RWPE2 (cell line): Measurements from ENCODE around the gene THSD7A.

ENCODE experiments used
- ATAC-seq: fragments of 200-7000 bp; cut with Tn5 transposase; 3 replicates; pipeline ENCODE4 v1.9.1; 2021; ENCODE audit warnings: low read depth
- DNase-seq: peaks from one replicate; pipeline ENCODE4 v3.0.0-alpha.2; 2020; ENCODE audit warnings: low spot score
- H3K27ac ChIP-seq: fragments of 450-650 bp; 2 replicates; pipeline ENCODE4 v1.5.1; 2017; ENCODE audit warnings: mild to moderate bottlenecking; ENCODE audit not compliant: poor library complexity, severe bottlenecking
- H3K27me3 ChIP-seq: fragments of 250-450 bp; sonication (Bioruptor Pico); 2 replicates; pipeline ENCODE4 v1.5.1; 2021; ENCODE audit warnings: mild to moderate bottlenecking, moderate library complexity; ENCODE audit not compliant: insufficient read depth, poor library complexity, severe bottlenecking
- H3K36me3 ChIP-seq: fragments of 250-450 bp; sonication (Bioruptor Pico); 2 replicates; pipeline ENCODE4 v1.5.1; 2020; ENCODE audit warnings: low read depth, mild to moderate bottlenecking, moderate library complexity
- H3K4me1 ChIP-seq: fragments of 250-450 bp; sonication (Bioruptor Pico); 2 replicates; pipeline ENCODE4 v1.5.1; 2021; ENCODE audit warnings: mild to moderate bottlenecking, moderate library complexity; ENCODE audit not compliant: insufficient read depth, poor library complexity, severe bottlenecking
- H3K4me3 ChIP-seq: fragments of 250-450 bp; sonication (Bioruptor Pico); 2 replicates; pipeline ENCODE4 v1.5.1; 2021; ENCODE audit warnings: mild to moderate bottlenecking, moderate library complexity; ENCODE audit not compliant: severe bottlenecking
- H3K9me3 ChIP-seq: fragments of 250-450 bp; sonication (Bioruptor Pico); 2 replicates; pipeline ENCODE4 v1.5.1; 2021; ENCODE audit warnings: mild to moderate bottlenecking, moderate library complexity; ENCODE audit not compliant: severe bottlenecking
- TF ChIP-seq, protein P1 (sequence below): fragments of 450-650 bp; IDR thresholded peaks from one replicate; pipeline ENCODE4 v1.5.1; 2017; ENCODE audit warnings: mild to moderate bottlenecking, moderate library complexity; ENCODE audit not compliant: poor library complexity, severe bottlenecking

Gene THSD7A

DNA sequence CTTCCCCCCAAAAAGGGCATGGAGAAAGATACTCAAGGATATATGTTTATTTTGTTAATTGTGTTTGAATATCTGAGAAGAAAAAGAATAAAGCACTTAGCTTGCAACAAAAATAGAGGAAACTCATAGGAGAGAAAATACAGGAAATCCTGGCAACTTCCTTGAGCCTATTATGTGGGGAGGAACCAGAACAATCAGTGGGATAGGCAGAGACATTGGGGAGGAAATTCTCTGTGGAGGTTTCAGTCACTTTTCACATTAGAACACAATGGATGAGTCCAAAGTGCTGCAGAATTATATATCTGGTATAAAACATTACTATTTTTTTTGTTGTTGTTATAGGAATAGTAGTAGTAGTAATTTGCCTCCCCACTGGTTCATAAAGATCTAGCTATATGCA is 240.1 kb downstream of the THSD7A start:
- no peaks in the 10 kb centered on the region for H3K36me3 ChIP-seq
- ATAC-seq (no peak), DNase-seq (no peak)
- TF ChIP-seq, protein P1, sequence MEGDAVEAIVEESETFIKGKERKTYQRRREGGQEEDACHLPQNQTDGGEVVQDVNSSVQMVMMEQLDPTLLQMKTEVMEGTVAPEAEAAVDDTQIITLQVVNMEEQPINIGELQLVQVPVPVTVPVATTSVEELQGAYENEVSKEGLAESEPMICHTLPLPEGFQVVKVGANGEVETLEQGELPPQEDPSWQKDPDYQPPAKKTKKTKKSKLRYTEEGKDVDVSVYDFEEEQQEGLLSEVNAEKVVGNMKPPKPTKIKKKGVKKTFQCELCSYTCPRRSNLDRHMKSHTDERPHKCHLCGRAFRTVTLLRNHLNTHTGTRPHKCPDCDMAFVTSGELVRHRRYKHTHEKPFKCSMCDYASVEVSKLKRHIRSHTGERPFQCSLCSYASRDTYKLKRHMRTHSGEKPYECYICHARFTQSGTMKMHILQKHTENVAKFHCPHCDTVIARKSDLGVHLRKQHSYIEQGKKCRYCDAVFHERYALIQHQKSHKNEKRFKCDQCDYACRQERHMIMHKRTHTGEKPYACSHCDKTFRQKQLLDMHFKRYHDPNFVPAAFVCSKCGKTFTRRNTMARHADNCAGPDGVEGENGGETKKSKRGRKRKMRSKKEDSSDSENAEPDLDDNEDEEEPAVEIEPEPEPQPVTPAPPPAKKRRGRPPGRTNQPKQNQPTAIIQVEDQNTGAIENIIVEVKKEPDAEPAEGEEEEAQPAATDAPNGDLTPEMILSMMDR, result no peak
- H3K4me3 ChIP-seq, result no peak overlapping the region
- H3K27me3 ChIP-seq, result no peaks in the 10 kb centered on the region
- no peak overlapping the region for H3K27ac ChIP-seq
- no peaks in the 10 kb centered on the region for H3K4me1 ChIP-seq
- H3K9me3 ChIP-seq, result no peaks in the 10 kb centered on the region

DNA sequence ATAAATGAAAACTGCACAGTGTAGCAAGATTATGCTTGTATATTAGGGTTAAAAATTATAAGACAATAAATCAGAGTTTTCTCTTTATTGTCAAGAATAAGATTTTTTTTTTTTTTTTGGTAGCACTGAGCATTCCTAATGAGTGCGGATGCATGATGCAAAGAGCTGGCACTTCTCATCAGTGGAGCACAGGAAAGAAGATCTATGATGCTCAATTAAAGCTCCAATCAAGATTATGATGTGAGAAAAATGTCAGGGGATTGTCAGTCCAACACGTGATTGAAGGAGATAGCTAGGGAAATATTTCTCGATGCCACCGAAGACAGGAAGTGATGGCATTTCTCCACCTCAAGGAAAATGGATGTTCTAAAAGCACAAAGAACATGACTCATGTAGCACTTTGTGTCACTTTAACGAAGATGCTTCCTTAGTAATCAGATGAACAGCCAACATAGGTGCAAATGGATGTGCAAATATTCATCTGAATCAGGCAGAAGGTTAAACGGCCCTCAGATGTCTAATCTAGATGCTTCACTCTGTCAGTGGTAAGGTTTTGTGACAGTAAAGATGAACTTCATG is 240.9 kb downstream of the THSD7A start:
- Histone ChIP-seq H3K9me3 (no peaks in the 10 kb centered on the region), H3K4me1 (no peaks in the 10 kb centered on the region), H3K36me3 (no peaks in the 10 kb centered on the region), H3K27ac (no peak overlapping the region), H3K4me3 (no peak overlapping the region), H3K27me3 (no peaks in the 10 kb centered on the region)
- ATAC-seq, result no peak
- no peak for DNase-seq
- TF ChIP-seq, protein P1, result no peak

DNA sequence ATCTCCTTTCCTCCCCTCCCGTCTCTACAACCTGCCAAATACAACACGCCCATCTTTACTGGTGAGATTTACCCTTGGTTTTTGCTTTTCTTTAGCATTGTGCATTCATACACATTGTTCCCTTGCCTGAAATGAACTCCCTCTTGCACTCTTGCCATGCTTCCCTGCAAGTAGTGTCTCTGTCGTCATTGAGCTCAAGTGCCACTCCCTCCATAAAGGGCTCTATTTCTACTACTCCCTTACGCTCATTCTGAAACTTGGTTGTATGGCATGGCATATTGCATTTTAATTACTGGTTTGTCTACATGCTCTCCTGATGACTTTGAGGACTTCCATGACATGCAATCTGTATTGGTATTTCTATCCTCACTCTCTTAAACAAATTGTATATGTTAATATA is 242.7 kb downstream of the THSD7A start:
- Histone ChIP-seq H3K27me3 (no peaks in the 10 kb centered on the region), H3K4me3 (no peak overlapping the region), H3K4me1 (no peaks in the 10 kb centered on the region), H3K9me3 (no peaks in the 10 kb centered on the region), H3K27ac (no peak overlapping the region), H3K36me3 (no peaks in the 10 kb centered on the region)
- TF ChIP-seq, protein P1, result no peak
- DNase-seq (no peak), ATAC-seq (no peak)

DNA sequence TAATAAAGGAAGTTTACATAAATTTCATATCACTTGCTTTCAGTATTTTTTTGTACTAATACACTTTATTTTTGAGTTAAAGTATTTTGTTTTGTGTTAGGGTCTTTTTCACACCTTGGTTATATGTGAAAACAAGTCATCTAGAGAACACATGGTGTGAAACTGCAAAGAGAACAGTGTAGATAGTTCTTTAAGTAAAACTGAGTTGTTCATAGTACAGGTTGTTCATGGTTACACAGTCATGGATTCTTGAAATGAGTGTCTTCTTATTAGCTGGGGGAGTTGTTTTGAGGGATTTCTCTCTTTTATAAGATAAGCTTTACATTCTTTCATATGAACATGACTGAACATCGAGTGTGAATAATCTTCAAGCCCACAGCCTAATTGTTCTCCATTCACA is 244.2 kb downstream of the THSD7A start:
- DNase-seq (no peak), ATAC-seq (no peak)
- Histone ChIP-seq H3K4me3 (no peak overlapping the region), H3K4me1 (no peaks in the 10 kb centered on the region), H3K27me3 (no peaks in the 10 kb centered on the region), H3K27ac (no peak overlapping the region), H3K9me3 (no peaks in the 10 kb centered on the region), H3K36me3 (no peaks in the 10 kb centered on the region)
- TF ChIP-seq, protein P1, result no peak

DNA sequence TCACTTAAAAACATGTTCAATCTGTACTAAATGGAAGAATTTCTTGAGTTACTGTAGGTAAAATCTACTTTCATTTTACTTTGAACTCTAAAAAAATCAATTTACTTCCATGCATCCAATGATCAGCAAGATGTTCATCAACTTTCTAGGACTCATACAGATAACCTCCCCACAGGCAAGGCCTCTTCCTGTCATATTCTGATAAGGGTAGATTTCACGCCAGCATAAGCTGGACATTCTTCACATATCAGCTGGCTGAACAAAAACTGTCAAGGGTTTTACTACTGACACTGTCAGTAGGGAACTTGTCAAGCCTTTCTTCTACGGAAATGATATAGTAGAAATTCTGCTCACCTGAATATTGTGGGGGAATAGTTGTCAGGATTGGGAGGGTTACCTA is 244.9 kb downstream of the THSD7A start:
- ATAC-seq (no peak), DNase-seq (no peak)
- no peaks in the 10 kb centered on the region for H3K4me1 ChIP-seq
- no peaks in the 10 kb centered on the region for H3K9me3 ChIP-seq
- no peak overlapping the region for H3K4me3 ChIP-seq
- no peaks in the 10 kb centered on the region for H3K27me3 ChIP-seq
- no peak overlapping the region for H3K27ac ChIP-seq
- H3K36me3 ChIP-seq, result no peaks in the 10 kb centered on the region
- TF ChIP-seq, protein P1, result no peak
